Nucleus accumbens (tissue), 56 donors: ENCODE data around the gene CPNE6.

Experiments used
- DNase-seq, 56 donors: peaks; one replicate each; lab custom pipeline; 2025; lab: John Stamatoyannopoulos, UW

The CPNE6 gene

GRCh38 chr14:24082411-24083080 lies 11.2 kb downstream of the CPNE6 start:
- DNase-seq, result no peak

DNA sequence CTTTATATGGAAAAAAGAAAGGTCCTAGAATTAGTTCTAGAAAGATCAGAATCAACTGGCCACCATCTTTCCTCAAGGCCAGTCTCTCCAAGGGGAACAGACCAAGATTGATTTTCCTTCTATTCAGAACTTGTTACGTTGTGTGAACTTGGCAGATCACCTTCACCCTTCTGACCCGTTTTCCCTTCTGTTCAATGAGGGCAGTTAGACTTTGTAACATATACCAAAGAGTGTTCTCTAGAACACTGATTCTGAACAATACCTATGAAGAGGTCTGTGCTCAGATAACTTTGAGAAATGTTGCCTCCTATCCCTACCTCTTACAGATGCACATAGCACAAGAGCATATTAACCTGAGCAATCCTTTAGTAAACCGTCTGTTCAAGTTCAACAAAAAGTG lies 12.1 kb downstream of the CPNE6 start:
- DNase-seq, result no peak

GRCh38 chr14:24084440-24084839 lies 13.1 kb downstream of the CPNE6 start:
- DNase-seq, result no peak

- DNase-seq, result no peak
Measured at GRCh38 chr14:24085215-24085614, 13.9 kb downstream of the CPNE6 start.

DNA sequence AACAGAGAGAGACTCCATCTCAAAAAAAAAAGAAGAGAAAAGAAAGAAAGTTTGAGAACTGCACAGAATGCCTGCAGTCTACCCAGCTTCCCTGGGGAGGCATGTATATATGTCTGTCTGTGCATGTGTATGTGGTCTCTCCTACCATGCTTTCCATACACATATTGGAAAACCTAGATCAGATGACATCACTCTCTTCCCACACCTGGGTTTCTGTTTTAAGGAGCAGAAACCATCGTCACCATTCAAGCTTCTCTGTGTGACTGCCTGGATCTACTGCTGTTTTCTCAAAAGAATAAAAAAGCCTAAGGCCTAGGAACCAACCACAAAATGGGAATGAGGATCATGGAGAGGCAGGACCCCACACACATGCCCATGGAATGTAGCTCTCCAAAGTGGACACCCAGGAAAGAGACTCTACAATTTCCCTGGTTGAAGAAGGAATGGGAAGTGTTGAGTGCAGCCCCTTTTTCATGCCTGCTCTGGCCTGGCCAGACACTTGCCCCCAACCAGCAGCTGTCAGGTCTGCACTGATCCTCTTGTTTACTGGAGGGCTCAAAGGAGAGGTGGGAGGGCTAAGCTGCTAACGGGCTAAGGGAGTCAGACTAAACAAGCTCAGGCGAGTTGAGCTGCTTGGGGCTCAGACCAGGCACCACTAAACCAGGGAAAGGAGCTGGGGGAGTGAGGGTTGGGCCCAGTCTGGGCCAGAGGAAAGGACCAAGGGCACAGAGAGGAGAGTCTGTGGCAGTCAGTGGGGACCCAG lies 15.0 kb downstream of the CPNE6 start:
- no peak for DNase-seq

DNA sequence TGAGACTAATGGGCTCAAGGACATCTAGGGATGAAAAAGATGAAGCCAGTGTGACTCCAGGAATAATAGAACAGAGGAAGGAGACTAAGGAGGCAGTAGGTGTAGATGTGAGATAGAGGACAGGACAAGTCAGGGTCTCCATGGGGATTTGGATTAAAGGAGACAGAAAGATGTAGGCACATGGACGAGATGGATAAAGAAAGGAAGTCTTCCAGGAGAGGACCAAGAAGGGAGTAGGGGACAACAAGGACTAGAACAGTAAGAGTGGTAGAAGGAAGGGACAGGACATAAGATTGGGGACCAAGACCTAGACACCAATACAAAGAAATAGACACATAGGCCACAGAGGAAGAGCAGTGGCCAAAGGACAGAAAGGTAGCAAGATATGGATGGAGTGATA lies 15.6 kb downstream of the CPNE6 start:
- DNase-seq, result no peak

- no peak for DNase-seq
Measured at GRCh38 chr14:24088095-24088494, 16.7 kb downstream of the CPNE6 start.

GRCh38 chr14:24089890-24090289 lies 18.5 kb downstream of the CPNE6 start:
- no peak for DNase-seq

DNA sequence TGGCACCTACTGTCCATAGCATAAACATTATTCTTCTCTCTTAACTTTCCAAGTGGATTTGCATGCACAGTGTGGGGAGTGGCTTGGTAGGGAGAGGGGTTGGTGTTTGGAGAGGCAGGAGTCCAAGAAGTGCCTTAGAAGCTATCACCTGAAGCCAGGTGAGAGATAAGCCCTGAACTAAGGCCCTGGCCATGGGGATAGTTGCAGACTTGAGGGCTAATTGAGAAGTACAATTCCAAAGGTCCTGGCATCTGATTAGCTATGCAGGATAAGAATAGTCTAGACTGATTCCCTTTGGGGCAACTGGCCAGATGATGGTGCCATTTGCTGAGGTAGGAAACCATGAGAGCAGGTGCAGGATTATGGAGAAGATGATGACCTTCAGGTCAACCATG lies 20.7 kb downstream of the CPNE6 start:
- DNase-seq, result no peak

DNA sequence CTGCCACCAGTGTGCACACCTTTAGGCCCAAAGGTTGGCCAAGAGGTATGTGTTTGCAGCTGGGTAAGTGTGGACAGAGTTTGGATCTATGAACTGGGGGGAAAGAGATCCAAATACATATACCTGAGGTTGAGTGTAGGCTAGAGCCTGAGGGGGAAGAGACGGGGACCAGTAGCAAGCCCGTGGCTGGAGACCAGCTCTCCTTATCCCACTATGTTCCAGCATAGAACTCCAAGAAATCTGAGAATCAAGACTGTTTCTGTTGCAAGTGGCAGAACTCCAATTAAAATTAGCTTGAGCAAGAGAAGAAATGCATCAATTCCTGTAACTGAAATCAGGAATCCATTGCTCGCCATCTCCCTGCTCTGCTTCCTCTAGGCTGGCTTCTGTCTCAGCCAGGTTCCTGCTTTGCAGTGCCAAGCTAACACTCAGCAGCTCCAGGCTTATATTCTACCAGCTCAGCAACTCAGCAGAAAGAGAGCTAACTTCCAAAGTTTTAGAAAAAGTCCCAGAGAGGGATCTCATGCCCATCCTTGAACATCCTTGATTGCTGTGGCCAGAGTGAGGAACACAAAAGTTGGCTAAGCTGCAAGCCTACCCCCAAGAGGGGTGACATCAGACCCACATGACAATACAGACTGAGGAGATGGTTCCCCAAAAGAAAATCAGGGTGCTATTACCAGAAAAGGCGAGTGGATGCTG lies 21.3 kb downstream of the CPNE6 start:
- DNase-seq, result no peak

- no peak for DNase-seq
Measured at GRCh38 chr14:24093207-24093900, 22.0 kb downstream of the CPNE6 start.

- peak in 51 of 56 donors; percentile 21 to 87 (median 58) for DNase-seq
Measured at GRCh38 chr14:24093901-24094840, 22.8 kb downstream of the CPNE6 start, which contains the start of gene PCK2. Gene PCK2 (plus strand): TSS chr14:24094311. CDS start chr14:24094406, 95 bp downstream.

GRCh38 chr14:24094841-24095270 lies 23.5 kb downstream of the CPNE6 start:
- DNase-seq, result no peak

DNA sequence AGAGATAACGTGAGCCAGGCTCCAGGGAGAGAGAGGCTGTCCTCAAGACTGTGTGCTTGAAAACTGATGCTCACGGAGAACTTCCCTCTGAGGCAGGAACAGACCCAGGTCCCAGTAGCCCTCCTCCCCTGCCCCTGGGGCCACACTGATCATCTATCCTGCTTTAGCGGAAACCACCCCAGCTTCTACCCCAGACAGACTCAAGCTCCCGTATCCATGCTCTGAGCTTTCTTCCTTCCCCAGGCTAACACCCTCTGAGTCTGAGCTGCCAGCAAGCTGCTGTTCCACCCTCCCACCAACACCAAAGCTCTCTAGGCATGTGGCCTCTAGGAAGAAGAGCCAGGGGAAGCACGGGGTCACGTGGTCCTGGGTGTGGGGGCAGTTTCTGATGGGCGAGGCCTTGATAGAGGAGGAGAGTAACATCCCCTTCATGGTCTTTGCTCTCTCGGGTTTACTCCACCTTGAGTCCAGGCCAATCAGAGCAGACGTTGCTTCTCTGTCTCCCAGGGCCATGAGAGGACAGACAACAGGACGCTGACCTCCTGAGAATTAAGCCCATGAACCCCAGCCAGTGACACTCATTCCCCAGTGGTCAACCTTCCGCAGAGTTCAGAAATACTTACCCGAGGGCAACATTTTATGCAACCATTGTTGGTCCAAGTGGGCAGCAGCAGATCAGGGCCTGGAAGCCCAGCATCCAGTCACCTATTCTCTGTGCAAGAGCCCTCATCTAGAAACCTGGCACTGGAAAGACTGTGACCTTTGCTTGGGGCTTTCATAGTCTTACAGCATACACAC lies 24.1 kb downstream of the CPNE6 start:
- DNase-seq, result peak in 7 of 56 donors; percentile 12 to 32 (median 19)

DNA sequence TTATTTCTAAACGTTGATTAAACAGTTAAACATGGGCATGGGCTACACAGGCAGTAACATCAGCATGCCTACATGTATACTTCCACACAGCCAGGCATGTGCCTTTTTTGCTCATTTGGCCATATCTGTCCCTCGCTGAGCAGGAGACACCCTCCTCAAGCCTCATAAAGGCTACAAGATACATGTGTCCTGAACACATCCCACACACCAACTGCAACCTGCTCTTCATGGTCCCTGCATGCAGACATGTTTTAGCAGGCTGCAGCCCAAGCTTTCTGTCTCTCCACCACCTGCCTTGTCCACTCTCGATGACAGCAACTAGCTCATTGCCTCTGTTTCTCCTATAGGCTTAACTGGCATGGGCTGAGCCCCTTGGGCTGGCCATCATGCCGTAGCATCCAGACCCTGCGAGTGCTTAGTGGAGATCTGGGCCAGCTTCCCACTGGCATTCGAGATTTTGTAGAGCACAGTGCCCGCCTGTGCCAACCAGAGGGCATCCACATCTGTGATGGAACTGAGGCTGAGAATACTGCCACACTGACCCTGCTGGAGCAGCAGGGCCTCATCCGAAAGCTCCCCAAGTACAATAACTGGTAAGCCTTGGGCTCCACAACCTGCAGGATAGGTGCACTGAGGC lies 25.3 kb downstream of the CPNE6 start:
- DNase-seq, result no peak

DNA sequence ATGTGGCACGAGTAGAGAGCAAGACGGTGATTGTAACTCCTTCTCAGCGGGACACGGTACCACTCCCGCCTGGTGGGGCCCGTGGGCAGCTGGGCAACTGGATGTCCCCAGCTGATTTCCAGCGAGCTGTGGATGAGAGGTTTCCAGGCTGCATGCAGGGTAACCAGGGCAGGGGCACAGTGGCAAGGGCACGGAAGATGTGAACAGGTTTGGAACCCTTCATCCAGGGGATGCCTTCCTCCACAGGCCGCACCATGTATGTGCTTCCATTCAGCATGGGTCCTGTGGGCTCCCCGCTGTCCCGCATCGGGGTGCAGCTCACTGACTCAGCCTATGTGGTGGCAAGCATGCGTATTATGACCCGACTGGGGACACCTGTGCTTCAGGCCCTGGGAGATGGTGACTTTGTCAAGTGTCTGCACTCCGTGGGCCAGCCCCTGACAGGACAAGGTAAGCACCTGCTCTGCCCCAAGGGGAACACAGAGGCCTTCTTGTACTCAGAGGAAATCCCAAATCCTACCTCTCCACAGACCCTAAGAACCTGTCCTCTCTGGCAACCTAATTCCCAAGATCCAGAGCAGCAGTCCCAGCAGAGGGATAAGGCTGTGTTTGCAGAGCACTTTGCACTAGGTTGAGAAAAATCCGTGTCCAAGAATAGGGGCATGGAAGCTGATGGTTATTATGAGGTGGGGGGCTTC lies 27.0 kb downstream of the CPNE6 start:
- no peak for DNase-seq

DNA sequence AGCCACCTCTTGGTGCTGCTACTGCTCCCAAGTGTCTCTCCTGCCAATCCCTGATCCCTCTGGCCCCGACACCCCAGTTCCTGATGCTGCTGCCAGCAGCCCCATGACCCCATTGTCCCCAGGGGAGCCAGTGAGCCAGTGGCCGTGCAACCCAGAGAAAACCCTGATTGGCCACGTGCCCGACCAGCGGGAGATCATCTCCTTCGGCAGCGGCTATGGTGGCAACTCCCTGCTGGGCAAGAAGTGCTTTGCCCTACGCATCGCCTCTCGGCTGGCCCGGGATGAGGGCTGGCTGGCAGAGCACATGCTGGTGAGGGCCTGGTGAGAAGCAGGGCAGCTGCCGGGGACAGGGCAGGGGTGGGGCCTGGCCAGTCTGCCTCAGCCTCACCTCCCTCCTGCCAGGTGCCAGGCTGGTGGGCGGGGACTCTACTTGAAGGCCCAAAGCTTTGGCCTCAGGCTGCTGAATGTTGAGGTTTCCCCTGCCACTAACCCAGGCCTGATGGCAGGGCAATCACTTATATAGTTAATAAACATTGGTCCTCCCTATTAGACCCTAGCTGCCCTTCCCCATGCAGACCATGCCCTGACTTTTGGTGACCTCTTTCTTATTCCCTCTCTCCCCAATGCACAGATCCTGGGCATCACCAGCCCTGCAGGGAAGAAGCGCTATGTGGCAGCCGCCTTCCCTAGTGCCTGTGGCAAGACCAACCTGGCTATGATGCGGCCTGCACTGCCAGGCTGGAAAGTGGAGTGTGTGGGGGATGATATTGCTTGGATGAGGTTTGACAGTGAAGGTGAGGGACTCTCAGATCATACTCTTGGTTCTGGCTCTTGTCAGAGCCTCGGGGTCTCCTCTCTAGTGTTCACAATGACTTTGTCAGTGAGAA lies 27.8 kb downstream of the CPNE6 start:
- DNase-seq, result peak in 13 of 56 donors; percentile 7 to 49 (median 22)
